Spleen (tissue), 11 donors: ENCODE measurements around the gene ATP1A2. TPM values are rescaled to one million over a fixed set of nuclear protein-coding genes. Genes with fewer than 3 reads are reported as not detected.

Source experiments
- DNase-seq: peaks from one replicate; pipeline ENCODE4 v3.0.0-alpha.2; 2020
- H3K27ac ChIP-seq, 8 donors: fragments of 200-600 bp; sonication (generic) in 7 of 8; 1 replicate in 4 of 8; 2 replicates in 4 of 8; pipeline versions ENCODE4 v1.5.0 to v1.8.0; 2016 to 2021; ENCODE audit warnings: inconsistent platforms in 4 of 8, mild to moderate bottlenecking in 4 of 8, moderate library complexity in 1 of 8
- H3K27me3 ChIP-seq, 7 donors: fragments of 200-600 bp; sonication (generic) in 6 of 7; replicated peaks in 1 of 7; 1 replicate in 4 of 7; 2 replicates in 3 of 7; pipeline versions ENCODE4 v1.5.0 to v1.8.0; 2016 to 2021; ENCODE audit warnings: inconsistent platforms in 3 of 7, mild to moderate bottlenecking in 1 of 7
- H3K36me3 ChIP-seq, 6 donors: fragments of 200-600 bp; sonication (generic) in 5 of 6; 1 replicate in 4 of 6; 2 replicates in 2 of 6; pipeline versions ENCODE4 v1.5.0 to v1.8.0; 2016 to 2021; ENCODE audit warnings: inconsistent platforms in 2 of 6
- H3K4me1 ChIP-seq, 6 donors: fragments of 200-600 bp; sonication (generic) in 5 of 6; 1 replicate in 3 of 6; 2 replicates in 3 of 6; pipeline versions ENCODE4 v1.5.0 to v1.8.0; 2016 to 2021; ENCODE audit warnings: inconsistent platforms in 3 of 6
- H3K4me3 ChIP-seq, 8 donors: fragments of 200-600 bp; sonication (generic) in 7 of 8; 1 replicate in 4 of 8; 2 replicates in 4 of 8; pipeline versions ENCODE4 v1.5.0 to v1.8.0; 2016 to 2021; ENCODE audit warnings: inconsistent platforms in 4 of 8, mild to moderate bottlenecking in 4 of 8, moderate library complexity in 2 of 8
- H3K9me3 ChIP-seq, 8 donors: fragments of 200-600 bp; sonication (generic) in 7 of 8; 1 replicate in 4 of 8; 2 replicates in 4 of 8; pipeline versions ENCODE4 v1.5.0 to v1.8.0; 2016 to 2021; ENCODE audit warnings: inconsistent platforms in 4 of 8
- POLR2A ChIP-seq, 3 donors: fragments of 450-650 bp; IDR thresholded peaks; one replicate each; pipeline ENCODE4 v1.5.1; 2017; ENCODE audit warnings: antibody characterized with exemption in 3 of 3, mild to moderate bottlenecking in 1 of 3
- POLR2AphosphoS5 ChIP-seq, 3 donors: sonication (generic); formaldehyde crosslinking; IDR thresholded peaks; one replicate each; pipeline ENCODE4 v1.5.1; 2017; ENCODE audit warnings: antibody characterized with exemption in 3 of 3
- WGBS, 5 donors: extraction: QIAGEN DNeasy Blood & Tissue Kit in 3 of 5; methylation state at CpG; one replicate each; pipeline versions ENCODE4 v1.1.5 to v1.1.7; 2013 to 2018; 5-methylcytosine and 5-hydroxymethylcytosine counted together
- intact Hi-C: fragments of 100-400 bp; cut with DNase I; formaldehyde crosslinking; loops from one replicate; pipeline ENCODE4 v1.15.0; 2023; ENCODE audit warnings: low total_unique reads
- polyA plus RNA-seq, 3 donors: library from polyadenylated mRNA; stranded (reverse); fragments of 200-250 nt; gene quantifications; one replicate each; pipeline ENCODE4 v1.2.1, GENCODE V29; 2013
- total RNA-seq, 7 donors: library from RNA; depleted of rRNA in 3 of 7; stranded (reverse); fragments of >200 nt in 3 of 7; fragmentation: NEBNext Ultra II Directional in 4 of 7; extraction: Animal tissue kit (Norgen Biotek cat#: 25700) in 4 of 7; gene quantifications; one replicate each; pipeline versions ENCODE4 v1.1.0 to v1.2.1, GENCODE V29; 2016 to 2021
- TF ChIP-seq, protein P1 (sequence below), 11 experiments: fragments of 200-600 bp in 7 of 11; fragments of 450-650 bp in 4 of 11; sonication (generic) in 4 of 11; IDR thresholded peaks in 8 of 11; conservative IDR thresholded peaks in 3 of 11; 1 replicate in 7 of 11; 2 replicates in 4 of 11; pipeline versions ENCODE4 v1.4.0 to v1.8.0; 2016 to 2021; ENCODE audit warnings: antibody characterized with exemption in 11 of 11, inconsistent platforms in 4 of 11, mild to moderate bottlenecking in 1 of 11
- donor health status: healthy with polysubstance abuse.
- donor health status: DM: no; HTN: no; CAD: no; lungs with moderate emphysema.
- donor health status: DM: no; HTN: no; CAD: no.
- donor health status: Bipolar disorder and iron deficiency.
- donor health status: healthy.
- donor health status: DM: no; HTN: no; CAD: no.
- donor health status: DM: yes; HTN: yes; CAD: no.

Gene ATP1A2
- total and polyA plus RNA-seq, 10 donors: 0.13 to 19.1 (median 0.85) TPM

DNA sequence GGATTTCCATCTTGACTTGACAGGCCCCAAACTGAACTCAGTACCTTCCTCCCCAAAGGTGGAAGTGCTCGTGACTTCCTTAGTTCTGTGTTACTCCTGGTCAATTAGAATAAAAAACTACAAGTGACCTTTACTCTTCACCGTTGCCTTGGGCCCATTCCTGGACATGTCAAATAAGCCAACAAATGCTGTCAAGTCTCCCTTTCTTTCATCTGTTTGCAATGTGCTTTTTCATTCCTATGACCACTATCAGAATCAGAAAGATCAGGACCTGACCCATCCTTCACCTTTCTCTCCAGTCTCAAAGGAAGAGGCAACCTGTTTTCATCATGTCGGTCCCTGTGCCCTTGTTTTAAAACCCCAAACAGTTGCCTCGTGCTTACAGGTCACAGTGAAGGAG, 40.7 kb upstream of the ATP1A2 start:
- no peak overlapping the region for H3K4me3 ChIP-seq
- intact Hi-C loops: no loop called here
- 55 to 81% (median 63%) methylated on average over 4 of the region's 4 CpGs for WGBS, 5 donors
- H3K27ac ChIP-seq: peak overlapping the region in 1 of 8 donors; percentile 21
- peaks cover 0 to 46% (median 9%) of the 10 kb centered on the region in 7 donors for H3K27me3 ChIP-seq
- H3K36me3 ChIP-seq: no peaks in the 10 kb centered on the region
- H3K9me3 ChIP-seq: no peaks in the 10 kb centered on the region
- no peak for DNase-seq
- peaks cover 3 to 24% (median 11%) of the 10 kb centered on the region in 6 donors for H3K4me1 ChIP-seq
- TF ChIP-seq POLR2A (IDR thresholded peaks at IDR 0.05): no peak
- TF ChIP-seq, protein P1, sequence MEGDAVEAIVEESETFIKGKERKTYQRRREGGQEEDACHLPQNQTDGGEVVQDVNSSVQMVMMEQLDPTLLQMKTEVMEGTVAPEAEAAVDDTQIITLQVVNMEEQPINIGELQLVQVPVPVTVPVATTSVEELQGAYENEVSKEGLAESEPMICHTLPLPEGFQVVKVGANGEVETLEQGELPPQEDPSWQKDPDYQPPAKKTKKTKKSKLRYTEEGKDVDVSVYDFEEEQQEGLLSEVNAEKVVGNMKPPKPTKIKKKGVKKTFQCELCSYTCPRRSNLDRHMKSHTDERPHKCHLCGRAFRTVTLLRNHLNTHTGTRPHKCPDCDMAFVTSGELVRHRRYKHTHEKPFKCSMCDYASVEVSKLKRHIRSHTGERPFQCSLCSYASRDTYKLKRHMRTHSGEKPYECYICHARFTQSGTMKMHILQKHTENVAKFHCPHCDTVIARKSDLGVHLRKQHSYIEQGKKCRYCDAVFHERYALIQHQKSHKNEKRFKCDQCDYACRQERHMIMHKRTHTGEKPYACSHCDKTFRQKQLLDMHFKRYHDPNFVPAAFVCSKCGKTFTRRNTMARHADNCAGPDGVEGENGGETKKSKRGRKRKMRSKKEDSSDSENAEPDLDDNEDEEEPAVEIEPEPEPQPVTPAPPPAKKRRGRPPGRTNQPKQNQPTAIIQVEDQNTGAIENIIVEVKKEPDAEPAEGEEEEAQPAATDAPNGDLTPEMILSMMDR (IDR thresholded peaks at IDR 0.05 in 8 of 11, conservative IDR thresholded peaks at IDR 0.05 in 3 of 11): no peak

GRCh38 chr1:160075836-160076235, 39.7 kb upstream of the ATP1A2 start:
- Histone ChIP-seq H3K9me3 (no peaks in the 10 kb centered on the region), H3K27me3 (peaks cover 0 to 46% (median 19%) of the 10 kb centered on the region in 7 donors), H3K27ac (peak overlapping the region in 3 of 8 donors; percentile 2 to 43 (median 21)), H3K4me3 (no peak overlapping the region), H3K36me3 (no peaks in the 10 kb centered on the region), H3K4me1 (peaks cover 0 to 14% (median 4%) of the 10 kb centered on the region in 6 donors)
- TF ChIP-seq, protein P1 (IDR thresholded peaks at IDR 0.05 in 8 of 11, conservative IDR thresholded peaks at IDR 0.05 in 3 of 11): no peak
- no peak for TF ChIP-seq POLR2AphosphoS5 (IDR thresholded peaks at IDR 0.05)
- no peak for TF ChIP-seq POLR2A (IDR thresholded peaks at IDR 0.05)
- no peak for DNase-seq
- intact Hi-C loops: no loop called here
- WGBS, 5 donors: 30 to 54% (median 36%) methylated on average over 2 of the region's 2 CpGs

DNA sequence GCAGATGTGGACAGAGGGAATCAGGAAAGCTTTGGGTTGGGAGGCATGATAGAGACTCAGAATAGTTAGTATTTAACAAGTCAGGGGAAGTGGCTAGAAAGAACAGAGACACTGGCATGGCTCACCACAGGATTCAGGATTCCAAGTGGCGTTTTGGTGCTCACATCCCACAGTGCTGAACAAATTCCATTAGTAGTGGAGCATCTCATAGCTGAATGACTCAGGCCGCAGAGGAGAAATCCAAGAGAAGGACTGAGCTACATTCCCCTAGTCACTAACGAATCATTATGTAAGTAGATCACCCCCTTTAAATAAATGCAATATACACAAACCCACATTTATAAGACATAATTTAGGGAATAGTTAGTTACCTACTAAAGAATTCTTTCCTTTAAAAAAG, 39.3 kb upstream of the ATP1A2 start:
- Histone ChIP-seq H3K4me1 (peaks cover 0 to 10% (median 0%) of the 10 kb centered on the region in 6 donors), H3K27me3 (peaks cover 0 to 46% (median 23%) of the 10 kb centered on the region in 7 donors), H3K9me3 (no peaks in the 10 kb centered on the region), H3K36me3 (no peaks in the 10 kb centered on the region), H3K27ac (peak overlapping the region in 2 of 8 donors; percentile 21 to 43), H3K4me3 (no peak overlapping the region)
- 82 to 92% (median 87%) methylated on average over 3 of the region's 3 CpGs for WGBS, 5 donors
- DNase-seq: peak; percentile 15
- intact Hi-C loops: no loop called here
- TF ChIP-seq, protein P1 (IDR thresholded peaks at IDR 0.05 in 8 of 11, conservative IDR thresholded peaks at IDR 0.05 in 3 of 11): no peak
- no peak for TF ChIP-seq POLR2A (IDR thresholded peaks at IDR 0.05)
- no peak for TF ChIP-seq POLR2AphosphoS5 (IDR thresholded peaks at IDR 0.05)

GRCh38 chr1:160077486-160077885, 38.1 kb upstream of the ATP1A2 start:
- TF ChIP-seq, protein P1 (IDR thresholded peaks at IDR 0.05 in 8 of 11, conservative IDR thresholded peaks at IDR 0.05 in 3 of 11): no peak
- peak in 1 of 3 donors; percentile 9 for TF ChIP-seq POLR2AphosphoS5 (IDR thresholded peaks at IDR 0.05)
- intact Hi-C loops: no loop called here
- Histone ChIP-seq H3K4me1 (peaks cover 0 to 4% (median 0%) of the 10 kb centered on the region in 6 donors), H3K27ac (peak overlapping the region in 3 of 8 donors; percentile 16 to 43 (median 37)), H3K9me3 (no peaks in the 10 kb centered on the region), H3K36me3 (no peaks in the 10 kb centered on the region), H3K27me3 (peaks cover 0 to 57% (median 35%) of the 10 kb centered on the region in 7 donors), H3K4me3 (no peak overlapping the region)
- peak; percentile 27 for DNase-seq
